ENCODE results near the gene QPCT.

QPCT gene

DNA sequence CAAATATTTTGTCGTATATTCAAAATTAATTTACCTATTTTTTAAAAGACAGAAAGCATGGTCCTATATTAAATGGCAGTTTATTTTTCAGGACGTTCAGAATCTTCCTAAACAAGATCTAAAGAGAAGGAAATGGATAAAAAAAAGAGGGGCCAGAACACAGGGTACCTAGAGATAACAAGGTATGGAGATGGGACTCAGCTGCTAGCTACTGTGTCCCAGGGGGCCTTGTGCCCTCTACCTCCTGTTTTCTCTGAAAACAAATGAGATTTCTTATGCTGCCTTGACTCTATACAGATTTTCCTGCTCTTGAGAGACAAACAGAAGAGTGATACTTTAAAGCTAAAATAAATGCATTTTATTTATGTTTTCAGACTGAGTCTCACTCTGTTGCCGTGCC, 29.1 kb upstream of the QPCT start:
- H3K27ac ChIP-seq (ENCODE audit: insufficient read depth, low read length, poor library complexity, severe bottlenecking), result no peak overlapping the region
- no peaks in the 10 kb centered on the region for H3K9me3 ChIP-seq (ENCODE audit: control insufficient read depth, low read length)
- no peak for DNase-seq
- no peaks in the 10 kb centered on the region for H3K36me3 ChIP-seq (ENCODE audit: control insufficient read depth, insufficient read depth, low read length)
- H3K4me3 ChIP-seq (ENCODE audit: insufficient read depth, low read depth, low read length, poor library complexity, severe bottlenecking), result no peak overlapping the region
- H3K27me3 ChIP-seq (replicated peaks; ENCODE audit: control insufficient read depth, insufficient read depth, low read length, poor library complexity, severe bottlenecking), result no peaks in the 10 kb centered on the region
- H3K4me1 ChIP-seq (ENCODE audit: control insufficient read depth, insufficient read depth, low read length, poor library complexity, severe bottlenecking), result no peaks in the 10 kb centered on the region

DNA sequence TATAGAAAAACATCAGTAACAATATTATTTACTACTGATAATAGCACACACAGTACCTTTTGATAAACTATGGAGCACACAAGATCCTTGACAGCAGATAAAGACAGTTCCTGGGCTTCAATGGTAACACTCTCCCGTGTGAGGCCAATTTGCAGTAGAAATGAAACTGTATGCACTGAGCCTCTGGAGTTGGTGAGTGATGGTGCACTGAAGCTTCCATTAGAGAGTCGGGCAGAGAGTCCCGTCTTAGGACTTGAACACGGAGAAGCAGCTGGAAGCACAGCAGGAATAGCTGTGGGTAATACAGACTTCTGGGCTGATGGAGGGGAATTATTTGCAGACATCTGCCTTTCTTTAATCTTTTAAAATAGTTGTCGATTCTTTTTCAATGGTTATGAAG, 28.2 kb upstream of the QPCT start:
- no peak for DNase-seq
- no peak overlapping the region for H3K27ac ChIP-seq (ENCODE audit: insufficient read depth, low read length, poor library complexity, severe bottlenecking)
- no peaks in the 10 kb centered on the region for H3K4me1 ChIP-seq (ENCODE audit: control insufficient read depth, insufficient read depth, low read length, poor library complexity, severe bottlenecking)
- no peaks in the 10 kb centered on the region for H3K36me3 ChIP-seq (ENCODE audit: control insufficient read depth, insufficient read depth, low read length)
- H3K9me3 ChIP-seq (ENCODE audit: control insufficient read depth, low read length), result no peaks in the 10 kb centered on the region
- no peak overlapping the region for H3K4me3 ChIP-seq (ENCODE audit: insufficient read depth, low read depth, low read length, poor library complexity, severe bottlenecking)
- no peaks in the 10 kb centered on the region for H3K27me3 ChIP-seq (replicated peaks; ENCODE audit: control insufficient read depth, insufficient read depth, low read length, poor library complexity, severe bottlenecking)

DNA sequence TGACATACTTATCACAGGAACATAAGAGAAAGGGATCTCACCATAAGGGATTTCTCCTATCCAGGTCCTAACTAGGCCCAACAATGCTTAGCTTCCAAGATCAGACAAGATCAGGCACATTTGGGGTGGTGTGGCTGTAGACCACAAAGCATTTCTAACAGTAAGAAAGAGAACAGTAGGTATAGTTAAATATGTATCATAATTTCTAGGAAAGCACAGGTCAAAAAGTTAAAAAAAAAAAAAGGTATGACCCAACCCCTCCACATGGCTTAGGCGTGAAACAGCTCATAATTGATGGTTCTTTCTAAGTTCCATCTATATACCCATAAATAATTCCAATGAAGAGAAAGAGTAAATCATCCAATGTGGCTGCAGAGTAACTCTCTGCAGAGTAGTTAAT, 26.7 kb upstream of the QPCT start:
- H3K4me1 ChIP-seq (ENCODE audit: control insufficient read depth, insufficient read depth, low read length, poor library complexity, severe bottlenecking), result no peaks in the 10 kb centered on the region
- H3K4me3 ChIP-seq (ENCODE audit: insufficient read depth, low read depth, low read length, poor library complexity, severe bottlenecking), result no peak overlapping the region
- no peak for DNase-seq
- no peaks in the 10 kb centered on the region for H3K27me3 ChIP-seq (replicated peaks; ENCODE audit: control insufficient read depth, insufficient read depth, low read length, poor library complexity, severe bottlenecking)
- no peaks in the 10 kb centered on the region for H3K9me3 ChIP-seq (ENCODE audit: control insufficient read depth, low read length)
- no peak overlapping the region for H3K27ac ChIP-seq (ENCODE audit: insufficient read depth, low read length, poor library complexity, severe bottlenecking)
- no peaks in the 10 kb centered on the region for H3K36me3 ChIP-seq (ENCODE audit: control insufficient read depth, insufficient read depth, low read length)

DNA sequence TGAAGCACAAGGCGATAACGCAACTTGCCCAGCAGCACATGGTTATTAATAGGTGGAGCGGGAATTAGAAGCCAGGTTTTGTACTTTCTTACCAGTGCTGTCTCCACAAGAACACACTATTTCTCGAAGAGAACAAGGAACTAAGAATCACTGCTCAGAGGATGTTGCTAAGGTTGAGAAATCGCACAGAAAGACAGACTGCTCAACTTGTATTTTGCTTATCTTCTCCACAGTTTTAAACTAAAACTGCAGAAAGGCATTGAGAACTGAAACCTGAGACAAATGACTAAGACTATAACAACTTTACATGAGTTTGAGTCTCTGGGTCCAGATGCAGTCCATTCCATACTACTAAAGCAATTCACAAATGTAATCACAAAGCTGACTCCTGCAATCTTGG, 26.0 kb upstream of the QPCT start:
- no peaks in the 10 kb centered on the region for H3K27me3 ChIP-seq (replicated peaks; ENCODE audit: control insufficient read depth, insufficient read depth, low read length, poor library complexity, severe bottlenecking)
- no peaks in the 10 kb centered on the region for H3K36me3 ChIP-seq (ENCODE audit: control insufficient read depth, insufficient read depth, low read length)
- DNase-seq, result no peak
- H3K4me3 ChIP-seq (ENCODE audit: insufficient read depth, low read depth, low read length, poor library complexity, severe bottlenecking), result no peak overlapping the region
- H3K4me1 ChIP-seq (ENCODE audit: control insufficient read depth, insufficient read depth, low read length, poor library complexity, severe bottlenecking), result peaks cover 5% of the 10 kb centered on the region
- no peak overlapping the region for H3K27ac ChIP-seq (ENCODE audit: insufficient read depth, low read length, poor library complexity, severe bottlenecking)
- H3K9me3 ChIP-seq (ENCODE audit: control insufficient read depth, low read length), result no peaks in the 10 kb centered on the region

DNA sequence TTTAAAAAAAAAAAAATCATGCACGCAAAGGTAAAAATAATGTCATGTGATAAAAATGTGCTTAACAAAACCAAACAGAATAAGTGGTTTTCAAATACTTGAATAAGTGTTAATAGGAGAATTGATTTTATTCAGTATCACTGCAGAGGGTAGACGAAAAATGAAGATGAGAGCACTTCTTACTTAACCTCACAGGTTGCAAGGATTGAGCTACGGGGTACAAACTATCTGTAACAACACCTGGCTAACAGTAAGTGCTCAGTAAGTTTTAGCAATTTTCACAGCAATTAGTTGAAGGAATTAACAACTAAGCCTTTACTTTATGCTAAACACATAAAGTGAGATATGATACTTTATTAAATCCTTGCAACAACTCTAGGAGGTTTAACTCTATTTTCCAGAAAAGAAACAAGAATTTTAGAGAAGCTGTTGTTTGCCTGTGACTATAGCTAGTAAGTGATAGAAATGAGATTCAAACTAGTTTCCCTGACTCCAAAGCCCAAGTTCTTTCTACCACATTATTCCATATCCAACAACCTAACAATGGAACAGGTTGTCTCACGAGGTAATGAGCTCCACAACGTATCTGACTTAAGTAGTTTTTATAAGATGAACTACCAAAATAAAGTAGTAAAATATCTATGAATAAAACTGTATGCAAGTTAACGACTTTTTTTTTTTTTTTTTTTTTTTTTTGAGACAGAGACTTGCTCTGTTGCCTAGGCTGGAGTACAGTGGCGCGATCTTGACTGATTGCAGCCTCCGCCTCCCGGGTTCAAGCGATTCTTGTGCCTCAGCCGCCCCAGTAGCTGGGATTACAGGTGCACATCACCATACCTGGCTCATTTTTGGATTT, 24.4 kb upstream of the QPCT start:
- H3K27ac ChIP-seq (ENCODE audit: insufficient read depth, low read length, poor library complexity, severe bottlenecking), result no peak overlapping the region
- no peaks in the 10 kb centered on the region for H3K27me3 ChIP-seq (replicated peaks; ENCODE audit: control insufficient read depth, insufficient read depth, low read length, poor library complexity, severe bottlenecking)
- peaks cover 6% of the 10 kb centered on the region for H3K4me1 ChIP-seq (ENCODE audit: control insufficient read depth, insufficient read depth, low read length, poor library complexity, severe bottlenecking)
- no peak overlapping the region for H3K4me3 ChIP-seq (ENCODE audit: insufficient read depth, low read depth, low read length, poor library complexity, severe bottlenecking)
- H3K36me3 ChIP-seq (ENCODE audit: control insufficient read depth, insufficient read depth, low read length), result no peaks in the 10 kb centered on the region
- no peak for DNase-seq
- H3K9me3 ChIP-seq (ENCODE audit: control insufficient read depth, low read length), result no peaks in the 10 kb centered on the region

DNA sequence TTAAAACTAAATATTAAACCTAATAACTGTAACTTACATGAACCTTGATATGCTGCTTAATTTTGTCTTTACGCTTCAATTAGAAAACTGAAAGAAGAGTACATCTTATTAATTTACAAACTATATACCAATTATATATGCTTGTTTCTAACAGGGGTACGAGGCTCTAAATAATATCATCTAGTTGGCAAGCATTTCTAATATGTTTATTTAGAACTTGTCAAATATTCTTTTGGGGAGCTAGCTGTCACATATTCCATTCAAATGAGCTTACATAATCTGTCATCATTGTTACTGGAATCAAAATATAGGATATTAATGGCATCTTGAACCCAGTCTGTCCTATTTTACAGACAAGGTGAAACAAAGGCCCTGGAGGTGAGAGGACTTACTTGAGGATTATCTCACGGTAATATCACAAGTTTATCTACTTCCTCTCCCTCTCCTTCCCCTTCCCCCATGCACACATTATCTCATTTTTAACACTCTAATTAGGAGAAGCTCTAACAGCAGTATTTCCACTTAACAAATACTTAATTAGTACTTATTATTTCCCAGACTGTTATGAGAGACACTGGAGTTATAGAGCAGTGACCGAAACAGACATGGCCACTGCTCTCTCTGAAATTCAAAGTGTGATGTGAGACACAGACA, 23.3 kb upstream of the QPCT start:
- Histone ChIP-seq H3K36me3 (ENCODE audit: control insufficient read depth, insufficient read depth, low read length) (no peaks in the 10 kb centered on the region), H3K27me3 (replicated peaks; ENCODE audit: control insufficient read depth, insufficient read depth, low read length, poor library complexity, severe bottlenecking) (no peaks in the 10 kb centered on the region), H3K4me1 (ENCODE audit: control insufficient read depth, insufficient read depth, low read length, poor library complexity, severe bottlenecking) (peaks cover 10% of the 10 kb centered on the region), H3K27ac (ENCODE audit: insufficient read depth, low read length, poor library complexity, severe bottlenecking) (no peak overlapping the region), H3K4me3 (ENCODE audit: insufficient read depth, low read depth, low read length, poor library complexity, severe bottlenecking) (no peak overlapping the region), H3K9me3 (ENCODE audit: control insufficient read depth, low read length) (no peaks in the 10 kb centered on the region)
- no peak for DNase-seq

DNA sequence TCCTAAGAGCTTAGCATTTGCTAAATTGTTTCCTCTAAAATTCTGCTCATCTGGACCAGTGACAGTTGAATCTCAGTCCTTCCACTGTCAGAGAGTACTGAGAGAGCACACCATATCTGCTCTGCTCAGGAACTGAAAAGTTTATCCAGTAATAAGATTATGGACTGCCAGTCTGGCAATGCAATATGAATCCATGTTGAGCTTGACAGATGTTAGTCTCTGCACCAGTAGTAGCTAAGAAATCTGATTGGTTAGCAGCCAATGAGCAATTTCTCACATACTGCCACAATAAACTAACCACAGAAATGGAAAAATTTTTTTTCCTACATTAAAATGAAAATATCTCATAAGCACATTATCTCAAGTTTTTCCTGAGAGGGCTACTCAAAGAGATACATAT, 22.1 kb upstream of the QPCT start:
- Histone ChIP-seq H3K27ac (ENCODE audit: insufficient read depth, low read length, poor library complexity, severe bottlenecking) (no peak overlapping the region), H3K27me3 (replicated peaks; ENCODE audit: control insufficient read depth, insufficient read depth, low read length, poor library complexity, severe bottlenecking) (no peaks in the 10 kb centered on the region), H3K36me3 (ENCODE audit: control insufficient read depth, insufficient read depth, low read length) (no peaks in the 10 kb centered on the region), H3K9me3 (ENCODE audit: control insufficient read depth, low read length) (no peaks in the 10 kb centered on the region), H3K4me1 (ENCODE audit: control insufficient read depth, insufficient read depth, low read length, poor library complexity, severe bottlenecking) (peaks cover 10% of the 10 kb centered on the region), H3K4me3 (ENCODE audit: insufficient read depth, low read depth, low read length, poor library complexity, severe bottlenecking) (no peak overlapping the region)
- DNase-seq, result no peak

DNA sequence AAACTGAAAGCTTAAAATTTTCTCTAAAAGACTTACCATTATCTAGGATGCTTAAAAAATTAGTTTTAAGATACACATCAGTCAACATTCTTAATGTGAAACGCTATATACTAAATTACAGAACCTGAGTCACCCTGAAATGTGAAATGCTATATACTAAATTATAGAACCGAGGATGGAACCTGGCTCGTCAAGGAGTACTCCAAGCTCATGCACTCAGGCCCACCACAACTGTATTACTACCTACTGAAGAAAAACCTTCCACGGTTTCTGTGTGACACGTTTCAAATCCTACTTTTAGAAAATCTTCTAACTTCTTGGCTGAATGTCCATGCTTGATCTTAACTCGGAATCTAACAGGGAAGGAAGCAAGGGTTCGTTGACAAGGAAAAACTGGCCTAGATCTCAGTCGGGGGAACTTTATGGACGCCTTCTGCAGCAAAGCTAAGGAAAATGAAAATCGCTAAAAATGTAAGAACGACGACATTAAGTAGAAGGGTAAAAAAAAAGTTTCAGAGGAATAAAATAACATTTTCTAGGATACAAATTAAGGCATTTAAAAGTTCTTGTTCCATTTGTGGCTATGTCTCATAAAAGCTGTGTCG, 21.2 kb upstream of the QPCT start:
- Histone ChIP-seq H3K9me3 (ENCODE audit: control insufficient read depth, low read length) (no peaks in the 10 kb centered on the region), H3K36me3 (ENCODE audit: control insufficient read depth, insufficient read depth, low read length) (no peaks in the 10 kb centered on the region), H3K27ac (ENCODE audit: insufficient read depth, low read length, poor library complexity, severe bottlenecking) (peak overlapping the region; percentile 63), H3K27me3 (replicated peaks; ENCODE audit: control insufficient read depth, insufficient read depth, low read length, poor library complexity, severe bottlenecking) (no peaks in the 10 kb centered on the region), H3K4me1 (ENCODE audit: control insufficient read depth, insufficient read depth, low read length, poor library complexity, severe bottlenecking) (peaks cover 10% of the 10 kb centered on the region), H3K4me3 (ENCODE audit: insufficient read depth, low read depth, low read length, poor library complexity, severe bottlenecking) (peak overlapping the region; percentile 89)
- DNase-seq, result no peak

DNA sequence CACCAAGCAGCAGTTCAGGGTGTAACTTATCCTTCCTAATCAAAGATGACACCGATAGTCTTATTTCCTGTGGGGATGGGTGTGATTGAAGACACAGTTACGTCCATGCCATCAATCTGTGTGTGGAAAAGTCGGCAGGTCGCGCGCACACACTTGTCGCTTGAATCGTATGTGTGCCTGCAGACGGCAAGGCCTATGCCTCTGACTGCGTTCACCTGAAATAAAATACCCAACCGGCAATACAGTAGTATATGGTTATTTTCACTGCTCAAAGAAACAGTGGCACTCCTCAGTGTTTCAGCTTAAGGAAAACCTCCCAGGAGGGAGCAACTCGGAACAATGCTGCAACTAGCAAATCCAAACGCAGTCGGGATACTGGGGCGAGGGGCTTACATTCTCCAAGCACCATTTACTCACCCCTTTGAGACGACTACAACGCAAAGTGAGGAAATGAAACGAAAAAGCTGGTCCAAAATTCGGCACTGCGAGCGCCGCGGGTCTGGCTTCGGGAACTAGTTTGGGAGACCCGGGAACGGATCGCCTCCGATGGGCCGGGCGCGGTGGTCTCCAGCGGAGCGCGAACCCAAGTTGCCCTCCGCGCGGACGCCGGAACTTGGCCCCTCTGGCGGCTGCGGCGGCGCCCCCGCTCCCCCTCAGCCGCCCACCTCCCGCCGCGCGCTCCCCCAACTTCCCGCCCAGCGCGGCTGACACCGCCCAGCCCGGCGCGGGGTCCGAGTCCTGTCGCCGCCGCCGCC, 20.5 kb upstream of the QPCT start:
- Histone ChIP-seq H3K27ac (ENCODE audit: insufficient read depth, low read length, poor library complexity, severe bottlenecking) (peak overlapping the region; percentile 63), H3K27me3 (replicated peaks; ENCODE audit: control insufficient read depth, insufficient read depth, low read length, poor library complexity, severe bottlenecking) (no peaks in the 10 kb centered on the region), H3K9me3 (ENCODE audit: control insufficient read depth, low read length) (no peaks in the 10 kb centered on the region), H3K36me3 (ENCODE audit: control insufficient read depth, insufficient read depth, low read length) (no peaks in the 10 kb centered on the region), H3K4me1 (ENCODE audit: control insufficient read depth, insufficient read depth, low read length, poor library complexity, severe bottlenecking) (peaks cover 10% of the 10 kb centered on the region), H3K4me3 (ENCODE audit: insufficient read depth, low read depth, low read length, poor library complexity, severe bottlenecking) (peak overlapping the region; percentile 89)
- peak; percentile 18 to 29 (median 21) for DNase-seq

DNA sequence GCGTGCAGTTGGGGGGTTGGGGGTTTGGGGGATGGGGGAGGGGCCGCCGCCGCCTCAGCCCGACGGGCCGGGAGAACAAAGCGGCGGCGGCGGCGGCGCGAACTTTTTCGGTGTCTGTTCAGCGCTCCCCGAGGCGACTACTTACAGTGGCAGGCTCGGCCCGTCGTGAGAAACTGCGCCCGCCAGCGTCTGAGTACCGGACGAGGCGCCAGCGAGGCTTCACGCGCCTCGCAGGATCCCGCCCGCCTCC, 20.0 kb upstream of the QPCT start:
- peak; percentile 57 to 66 (median 62) for DNase-seq
- peak overlapping the region; percentile 33 for H3K4me3 ChIP-seq (ENCODE audit: insufficient read depth, low read depth, low read length, poor library complexity, severe bottlenecking)
- H3K27me3 ChIP-seq (replicated peaks; ENCODE audit: control insufficient read depth, insufficient read depth, low read length, poor library complexity, severe bottlenecking), result no peaks in the 10 kb centered on the region
- no peaks in the 10 kb centered on the region for H3K9me3 ChIP-seq (ENCODE audit: control insufficient read depth, low read length)
- H3K27ac ChIP-seq (ENCODE audit: insufficient read depth, low read length, poor library complexity, severe bottlenecking), result peak overlapping the region; percentile 63
- peaks cover 10% of the 10 kb centered on the region for H3K4me1 ChIP-seq (ENCODE audit: control insufficient read depth, insufficient read depth, low read length, poor library complexity, severe bottlenecking)
- no peaks in the 10 kb centered on the region for H3K36me3 ChIP-seq (ENCODE audit: control insufficient read depth, insufficient read depth, low read length)
